ENCODE measurements around the gene B4GALT6.

DNA sequence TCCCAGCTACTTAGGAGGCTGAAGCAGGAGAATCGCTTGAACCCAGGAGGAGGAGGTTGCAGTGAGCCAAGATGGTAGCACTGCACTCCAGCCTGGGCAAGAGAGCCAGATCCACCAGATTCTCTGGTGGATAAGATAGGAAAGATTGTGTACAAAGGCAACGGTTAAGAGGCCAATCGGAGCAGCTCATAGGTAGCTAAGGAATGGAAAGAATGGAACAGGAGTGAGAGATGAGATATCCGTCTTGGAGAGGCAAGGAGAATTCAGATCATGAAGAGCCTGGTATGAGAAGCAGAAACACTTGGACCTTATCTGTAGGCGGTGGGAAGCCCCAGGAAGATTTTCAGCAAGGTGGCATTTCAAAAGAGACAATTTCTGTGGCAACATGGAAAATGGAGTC, 65.6 kb downstream of the B4GALT6 start:
- TF ChIP-seq RB1 (IDR thresholded peaks at IDR 0.05; ENCODE audit: borderline replicate concordance) (no peak), CTCF (IDR thresholded peaks at IDR 0.05 in 2 of 3, conservative IDR thresholded peaks at IDR 0.05 in 1 of 3; ENCODE audit: control insufficient read depth in 2 of 3, extremely low read depth in 1 of 3, insufficient read depth in 1 of 3, low read depth in 3 of 3, low read length in 3 of 3) (no peak), EZH2 (IDR thresholded peaks at IDR 0.05; ENCODE audit: borderline replicate concordance, control insufficient read depth, low read depth, low read length) (no peak), POLR2A (IDR thresholded peaks at IDR 0.05; ENCODE audit: low read depth, low read length) (no peak), CBX3 (IDR thresholded peaks at IDR 0.05; ENCODE audit: borderline replicate concordance, low read depth) (no peak), ZZZ3 (IDR thresholded peaks at IDR 0.05; ENCODE audit: control insufficient read depth, insufficient read length, low read depth) (no peak), HCFC1 (IDR thresholded peaks at IDR 0.05; ENCODE audit: low read length) (no peak), BMI1 (IDR thresholded peaks at IDR 0.05; ENCODE audit: borderline replicate concordance) (no peak), POLR2AphosphoS5 (IDR thresholded peaks at IDR 0.05; ENCODE audit: low read length) (no peak), JUND (IDR thresholded peaks at IDR 0.05; ENCODE audit: low read depth, low read length) (no peak), USF2 (IDR thresholded peaks at IDR 0.05; ENCODE audit: borderline replicate concordance, low read depth, low read length) (no peak)
- TF ChIP-seq, protein P1, sequence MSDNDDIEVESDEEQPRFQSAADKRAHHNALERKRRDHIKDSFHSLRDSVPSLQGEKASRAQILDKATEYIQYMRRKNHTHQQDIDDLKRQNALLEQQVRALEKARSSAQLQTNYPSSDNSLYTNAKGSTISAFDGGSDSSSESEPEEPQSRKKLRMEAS (IDR thresholded peaks at IDR 0.05; ENCODE audit: low read depth, low read length): no peak
